Activated CD8-positive, alpha-beta T cell treated with anti-CD3 and anti-CD28 coated beads, Interleukin-2, amount 10 ng/mL, durations not matched to agents 7 days and 5 days (primary cell): ENCODE data around the gene ATCAY. TPM values are rescaled to one million over a fixed set of nuclear protein-coding genes. Genes with fewer than 3 reads are reported as not detected.
"Not testable (repeated sequence)": the region's sequence is repeated elsewhere in the genome, so short reads cannot be mapped to it uniquely, and the experiment has no call there.

ENCODE experiments used
- ATAC-seq: fragments of 150-1000 bp; cut with Tn5 transposase; one replicate; pipeline ENCODE4 v1.10.0; 2021; ENCODE audit warnings: moderate library complexity
- CTCF ChIA-PET: fragments of 350-600 bp; sonication (Branson Sonifier 250); formaldehyde crosslinking; loops from one replicate; lab custom pipeline; 2021; ENCODE audit warnings: antibody characterized with exemption; lab: Charles Lee
- POLR2A ChIA-PET: fragments of 350-600 bp; sonication (Branson Sonifier 250); formaldehyde crosslinking; loops from one replicate; lab custom pipeline; 2021; ENCODE audit warnings: antibody characterized with exemption; lab: Charles Lee
- DNase-seq: peaks from one replicate; pipeline ENCODE4 v3.0.0-alpha.2; 2020
- H3K27ac Mint-ChIP-seq: one replicate; pipeline ENCODE4 v1.8.0; 2021; ENCODE audit warnings: mild to moderate bottlenecking, mixed read lengths
- H3K27me3 Mint-ChIP-seq: one replicate; pipeline ENCODE4 v1.8.0; 2021; ENCODE audit warnings: low read depth, mixed read lengths
- H3K36me3 Mint-ChIP-seq: one replicate; pipeline ENCODE4 v1.8.0; 2021; ENCODE audit warnings: low read depth, mixed read lengths
- H3K4me1 Mint-ChIP-seq: one replicate; pipeline ENCODE4 v1.8.0; 2021; ENCODE audit warnings: low read depth, mixed read lengths
- H3K4me3 Mint-ChIP-seq: one replicate; pipeline ENCODE4 v1.8.0; 2021; ENCODE audit warnings: mild to moderate bottlenecking, mixed read lengths
- H3K9me3 Mint-ChIP-seq: one replicate; pipeline ENCODE4 v1.8.0; 2022; ENCODE audit warnings: mixed read lengths; ENCODE audit not compliant: insufficient read depth
- total RNA-seq, 2 experiments: library from RNA; stranded (reverse); gene quantifications; one replicate each; pipeline ENCODE4 v1.2.3, GENCODE V29; 2021

ATCAY gene
- total RNA-seq, 2 experiments from 2014 or later: not detected

DNA sequence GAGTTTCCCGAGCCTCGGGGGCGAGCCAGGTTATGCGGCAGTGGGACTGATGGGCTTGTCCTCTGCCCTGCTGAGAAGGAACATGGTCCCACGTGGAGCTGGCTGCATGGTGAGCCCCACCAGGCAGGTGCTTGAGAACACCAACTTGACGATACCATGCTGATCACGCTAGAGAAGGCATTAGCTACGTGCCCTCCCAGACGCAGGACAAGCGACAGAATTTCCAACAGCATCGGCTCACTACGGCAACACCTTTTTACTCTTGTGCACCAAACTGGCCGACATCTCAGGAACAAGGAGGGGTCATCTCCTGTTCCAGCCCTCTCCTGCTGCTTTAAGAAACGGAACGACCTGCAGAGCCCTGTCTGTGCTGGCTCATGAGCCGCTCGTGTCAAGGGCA lies 20.0 kb upstream of the ATCAY start:
- Mint-ChIP-seq H3K27ac (no peak overlapping the region), H3K9me3 (no peaks in the 10 kb centered on the region), H3K4me1 (no peaks in the 10 kb centered on the region), H3K36me3 (no peaks in the 10 kb centered on the region), H3K27me3 (no peaks in the 10 kb centered on the region), H3K4me3 (no peak overlapping the region)
- POLR2A ChIA-PET: no interaction called here
- ATAC-seq: no peak
- CTCF ChIA-PET: no interaction called here
- no peak for DNase-seq

DNA sequence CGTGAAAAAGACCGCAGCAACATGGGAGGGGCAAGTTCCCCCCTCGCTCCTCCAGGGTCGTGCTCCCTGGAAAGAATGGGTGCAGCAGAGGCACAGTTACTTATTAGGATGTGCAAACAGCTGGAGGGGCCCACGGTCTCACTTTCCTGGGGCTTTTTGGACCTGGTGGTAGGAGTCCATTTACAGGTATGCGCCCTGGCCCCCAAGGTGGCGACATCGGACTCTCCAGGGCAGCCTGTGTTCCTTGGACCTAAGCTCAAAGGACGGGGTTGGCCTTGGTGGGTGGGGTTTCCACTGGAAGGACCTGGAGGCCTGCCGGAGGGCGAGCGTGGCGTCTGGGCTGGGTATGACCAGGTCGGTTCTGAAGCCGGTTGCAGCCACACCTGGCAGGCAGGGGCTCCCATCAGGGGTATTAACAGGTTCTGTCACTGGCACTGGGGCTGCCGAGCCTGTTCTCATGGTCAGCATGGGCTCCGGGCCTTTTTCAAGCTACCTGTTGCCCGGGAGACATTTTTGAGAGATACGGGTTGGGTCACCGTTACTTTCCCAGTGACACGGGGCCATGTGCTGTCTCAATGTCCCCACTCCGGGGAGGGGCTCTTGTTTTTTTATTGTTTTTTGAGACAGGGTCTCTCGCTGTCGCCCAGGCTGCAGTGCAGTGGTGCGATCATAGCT lies 17.5 kb upstream of the ATCAY start:
- H3K36me3 Mint-ChIP-seq: no peaks in the 10 kb centered on the region
- H3K9me3 Mint-ChIP-seq: no peaks in the 10 kb centered on the region
- ChIA-PET CTCF (interaction anchor here (1.0 kb wide), 1 partner anchor 26 kb away, joined by 3 read pairs; no protein-coding TSS in a partner anchor), POLR2A (no interaction called here)
- peaks cover 16% of the 10 kb centered on the region for H3K27me3 Mint-ChIP-seq
- ATAC-seq: no peak
- H3K4me1 Mint-ChIP-seq: no peaks in the 10 kb centered on the region
- no peak for DNase-seq
- no peak overlapping the region for H3K27ac Mint-ChIP-seq
- H3K4me3 Mint-ChIP-seq: no peak overlapping the region

DNA sequence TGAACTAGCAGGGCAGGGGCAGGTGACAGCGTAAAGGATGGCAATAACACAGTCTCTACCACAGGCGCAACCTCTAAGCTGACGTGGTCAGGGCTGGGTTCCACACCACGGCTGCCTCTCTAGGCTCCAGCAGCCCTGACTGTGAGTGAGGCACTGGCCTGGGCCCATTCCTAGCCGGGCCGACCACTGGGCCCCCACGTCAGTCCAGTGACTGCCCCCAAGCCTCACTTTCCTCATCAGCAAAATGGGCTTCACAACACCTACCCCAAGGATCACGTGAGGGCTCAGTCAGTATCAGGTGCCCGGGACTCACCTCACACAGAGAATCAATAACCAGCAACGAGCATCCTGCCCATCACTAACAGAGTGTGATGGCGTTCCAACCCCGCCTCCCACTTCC lies 16.8 kb upstream of the ATCAY start:
- Mint-ChIP-seq H3K9me3 (no peaks in the 10 kb centered on the region), H3K27me3 (peaks cover 20% of the 10 kb centered on the region), H3K4me3 (no peak overlapping the region), H3K4me1 (no peaks in the 10 kb centered on the region), H3K27ac (no peak overlapping the region), H3K36me3 (no peaks in the 10 kb centered on the region)
- ChIA-PET CTCF (no interaction called here), POLR2A (no interaction called here)
- DNase-seq (no peak), ATAC-seq (no peak)

DNA sequence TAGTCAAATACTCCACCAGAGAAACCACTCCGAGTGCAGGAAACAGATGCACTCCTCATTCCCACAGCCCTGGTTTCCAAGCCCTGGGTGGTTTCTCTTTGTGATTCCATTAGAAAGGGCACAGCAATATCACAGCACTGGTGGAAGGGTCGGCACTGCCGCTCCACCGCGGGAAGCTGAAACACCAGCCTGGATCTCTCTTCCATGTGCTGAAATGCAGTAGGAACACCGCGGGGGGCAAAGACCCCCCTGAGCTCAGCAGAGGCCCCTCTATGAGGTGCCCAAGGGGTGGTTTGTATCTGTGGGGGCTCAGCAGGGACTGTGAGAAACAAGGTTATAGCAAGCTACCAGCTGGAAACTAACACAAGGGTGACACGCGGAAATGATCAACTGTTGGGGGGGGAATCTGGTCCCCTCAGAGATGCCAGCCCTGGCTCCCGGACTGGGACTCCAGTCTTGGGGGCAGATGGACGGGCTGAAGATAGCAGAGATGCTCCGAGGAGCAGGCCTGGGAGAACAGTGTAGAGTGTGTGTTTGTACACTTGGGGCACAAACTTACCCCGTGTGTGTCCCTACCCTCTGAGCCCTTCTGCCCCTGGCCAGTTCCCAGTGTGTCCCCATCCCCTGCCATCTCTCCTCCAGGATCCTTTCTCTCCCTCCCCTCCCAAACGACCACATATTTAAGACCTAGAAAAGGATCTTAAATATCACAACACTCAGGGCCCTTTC lies 13.4 kb upstream of the ATCAY start:
- Mint-ChIP-seq H3K4me1 (peaks cover 6% of the 10 kb centered on the region), H3K9me3 (no peaks in the 10 kb centered on the region), H3K4me3 (no peak overlapping the region), H3K36me3 (no peaks in the 10 kb centered on the region), H3K27me3 (peaks cover 28% of the 10 kb centered on the region), H3K27ac (no peak overlapping the region)
- no peak for ATAC-seq
- CTCF ChIA-PET: no interaction called here
- DNase-seq: no peak
- POLR2A ChIA-PET: no interaction called here

DNA sequence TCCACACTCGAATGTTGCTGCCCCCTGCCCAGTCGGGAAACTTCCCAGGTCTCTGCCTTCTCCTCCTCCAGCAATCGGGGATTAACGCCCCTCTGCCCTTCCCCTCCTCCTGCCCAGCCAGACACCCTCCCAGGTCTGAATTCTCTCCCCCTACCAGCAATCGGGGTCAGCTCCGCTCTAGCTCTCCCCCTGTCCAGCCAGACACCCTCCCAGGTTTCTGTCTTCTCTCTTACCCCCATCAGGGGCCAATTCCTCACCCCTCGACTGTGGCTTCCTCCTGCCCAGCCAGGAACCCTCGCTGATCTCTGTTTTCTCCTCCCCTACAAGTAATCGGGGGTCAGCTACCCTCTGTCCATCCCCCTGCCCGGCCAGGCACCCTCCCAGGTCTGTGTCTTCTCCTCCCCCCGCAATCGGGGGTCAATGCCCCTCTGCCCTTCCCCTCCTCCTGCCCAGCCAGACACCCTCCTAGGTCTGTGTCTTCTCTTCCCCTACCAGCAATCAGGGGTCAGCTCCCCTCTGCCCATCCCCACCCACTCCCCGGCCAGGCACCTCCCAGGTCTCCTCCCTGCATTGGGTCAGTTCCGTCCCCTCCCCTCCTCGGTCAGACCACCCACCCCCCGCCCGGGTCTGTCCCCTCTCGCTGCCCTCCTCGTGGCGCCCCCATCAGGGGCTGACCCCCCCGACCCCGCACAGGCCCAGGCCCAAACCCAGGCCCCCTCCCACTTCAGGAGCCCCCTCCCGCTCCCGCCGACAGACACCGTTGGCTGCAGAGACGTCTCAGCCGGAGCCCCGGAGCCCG lies 12.3 kb upstream of the ATCAY start:
- Mint-ChIP-seq H3K27ac (no peak overlapping the region), H3K36me3 (no peaks in the 10 kb centered on the region), H3K4me1 (peaks cover 6% of the 10 kb centered on the region), H3K27me3 (peaks cover 28% of the 10 kb centered on the region), H3K4me3 (no peak overlapping the region), H3K9me3 (no peaks in the 10 kb centered on the region)
- ChIA-PET POLR2A (no interaction called here), CTCF (no interaction called here)
- ATAC-seq: no peak
- no peak for DNase-seq

DNA sequence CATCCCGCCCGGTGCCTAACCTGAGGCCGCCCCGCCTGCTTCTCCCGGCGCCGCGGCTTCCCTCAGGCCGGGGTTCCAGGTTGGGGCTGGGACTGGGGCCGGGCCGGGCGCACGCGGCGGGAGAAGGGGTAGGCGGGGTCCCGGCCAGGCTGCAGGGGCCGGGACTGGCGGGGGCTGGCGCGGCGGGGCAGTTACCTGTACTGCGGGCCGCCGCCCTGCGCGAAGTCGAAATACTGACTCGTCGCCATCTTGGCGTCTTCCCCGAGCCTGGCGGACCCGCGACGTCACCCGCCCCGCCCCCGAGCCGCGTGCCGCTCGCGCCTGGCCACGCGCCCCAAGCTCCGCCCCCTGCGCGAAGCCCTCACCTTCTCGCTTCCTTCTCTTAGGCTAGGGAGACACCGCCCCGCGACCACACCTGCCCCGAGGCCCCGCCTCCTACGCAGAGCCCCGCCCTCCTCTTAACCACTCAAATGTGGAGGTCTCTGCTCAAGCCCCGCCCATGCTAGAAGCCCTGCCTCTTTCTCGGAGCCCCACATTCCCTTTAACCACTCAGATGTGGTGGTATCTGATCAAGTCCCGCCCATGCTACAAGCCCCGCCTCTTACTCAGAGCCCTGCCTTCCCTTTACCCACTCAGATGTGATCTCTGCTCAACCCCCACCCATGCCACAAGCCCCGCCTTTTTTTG lies 11.6 kb upstream of the ATCAY start, which contains the start of gene ZFR2:
Gene ZFR2 (minus strand): TSS at position 269 of the 687 bp plus-strand sequence. CDS start 21 bp downstream, at position 248.
- POLR2A ChIA-PET: no interaction called here
- no peaks in the 10 kb centered on the region for H3K9me3 Mint-ChIP-seq

DNA sequence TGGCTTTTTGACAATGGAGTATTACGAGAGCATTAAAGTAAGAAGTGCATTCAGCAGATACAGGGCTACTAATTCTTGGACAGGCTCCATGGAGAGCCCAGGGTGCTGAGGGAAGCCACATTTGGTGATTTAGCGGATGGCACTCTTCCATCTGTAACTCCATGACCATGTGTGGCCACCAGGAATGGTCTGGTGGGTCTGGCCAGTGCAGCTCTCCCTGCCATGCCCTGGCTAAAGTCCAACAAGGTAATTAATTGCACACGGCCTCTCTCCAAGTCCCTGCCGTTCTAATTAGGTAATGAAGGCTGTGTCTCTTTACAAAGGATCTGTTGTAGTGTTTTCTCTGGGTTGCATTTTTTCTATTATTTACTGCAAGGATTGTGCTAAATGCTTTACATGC lies 7.3 kb upstream of the ATCAY start:
- Mint-ChIP-seq H3K9me3 (no peaks in the 10 kb centered on the region), H3K27ac (no peak overlapping the region), H3K4me1 (peaks cover 6% of the 10 kb centered on the region), H3K4me3 (no peak overlapping the region), H3K27me3 (peaks cover 10% of the 10 kb centered on the region), H3K36me3 (no peaks in the 10 kb centered on the region)
- DNase-seq: no peak
- ATAC-seq: no peak
- ChIA-PET POLR2A (no interaction called here), CTCF (no interaction called here)

More for the DNA sequence above, 11.6 kb upstream of the ATCAY start, which contains the start of gene ZFR2:
- CTCF ChIA-PET: no interaction called here
- Mint-ChIP-seq H3K36me3 (no peaks in the 10 kb centered on the region), H3K27ac (no peak within 1 kb of the TSS), H3K4me1 (peaks cover 6% of the 10 kb centered on the region), H3K27me3 (peaks cover 28% of the 10 kb centered on the region), H3K4me3 (no peak within 1 kb of the TSS)
- peak; percentile 36 for DNase-seq
- ATAC-seq: peak; percentile 55

DNA sequence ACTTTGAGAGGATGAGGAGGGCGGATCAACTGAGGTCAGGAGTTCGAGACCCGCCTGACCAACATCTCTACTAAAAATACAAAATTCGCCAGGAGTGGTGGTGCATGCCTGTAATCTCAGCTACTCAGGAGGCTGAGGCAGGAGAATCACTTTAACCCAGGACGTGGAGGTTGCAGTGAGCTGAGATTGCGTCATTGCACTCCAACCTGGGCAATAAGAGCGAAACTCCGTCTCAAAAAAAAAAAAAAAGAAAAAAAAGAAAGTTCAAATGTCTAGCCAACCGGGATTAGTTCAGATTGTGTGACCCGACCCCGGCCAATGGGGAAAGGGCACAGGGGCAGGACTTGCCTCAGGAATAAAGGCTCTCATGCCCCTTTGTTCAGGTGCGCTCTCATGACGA lies 5.8 kb upstream of the ATCAY start:
- H3K4me3 Mint-ChIP-seq, CTCF ChIA-PET, DNase-seq, H3K4me1 Mint-ChIP-seq, H3K36me3 Mint-ChIP-seq, H3K27me3 Mint-ChIP-seq, H3K27ac Mint-ChIP-seq, POLR2A ChIA-PET, H3K9me3 Mint-ChIP-seq, ATAC-seq: not testable (repeated sequence)

- ChIA-PET CTCF (no interaction called here), POLR2A (no interaction called here)
- no peak for DNase-seq
These were observed 829 bp upstream of the ATCAY start for GRCh38 chr19:3879656-3880055.

DNA sequence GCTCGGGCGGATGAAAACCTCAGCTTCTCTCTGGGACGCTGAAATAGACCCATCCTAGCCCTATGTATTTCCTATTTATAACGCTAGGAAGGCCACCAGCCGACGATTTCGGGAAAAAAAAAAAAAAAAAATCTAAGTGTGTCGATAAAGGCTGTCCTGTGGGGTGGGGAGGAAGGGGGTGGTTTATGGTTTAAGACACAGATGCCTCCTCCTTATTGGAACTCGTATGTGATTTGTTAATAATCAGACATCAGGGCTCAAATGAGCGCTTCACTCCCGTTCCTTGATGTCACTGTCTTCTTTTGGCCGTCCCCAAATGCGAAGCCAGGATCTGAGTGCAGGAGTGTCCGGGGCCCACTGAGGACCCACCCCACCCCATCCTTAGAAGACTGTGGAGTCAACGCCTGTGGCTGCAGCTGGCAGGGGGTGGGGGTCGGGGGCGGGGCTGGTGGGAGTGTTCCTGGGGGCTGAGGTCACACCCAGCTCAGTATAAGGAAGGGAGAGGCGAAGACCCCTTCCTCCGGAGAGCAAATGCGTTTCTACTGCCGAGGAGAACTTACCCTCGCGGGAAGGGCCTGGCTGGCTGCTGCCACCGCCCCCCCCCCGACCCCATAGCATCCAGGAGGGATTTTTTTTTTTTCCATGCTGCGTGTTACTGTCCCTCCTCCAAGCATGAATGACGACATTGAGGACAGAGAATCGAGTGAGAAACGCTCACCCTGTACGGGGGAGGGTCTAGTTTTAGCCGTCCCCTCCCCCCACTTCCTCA lies 971 bp downstream of the ATCAY start:
- no peak overlapping the region for H3K27ac Mint-ChIP-seq
- DNase-seq: no peak
- no peak overlapping the region for H3K4me3 Mint-ChIP-seq
- no peaks in the 10 kb centered on the region for H3K36me3 Mint-ChIP-seq
- no peaks in the 10 kb centered on the region for H3K9me3 Mint-ChIP-seq
- peaks cover 23% of the 10 kb centered on the region for H3K27me3 Mint-ChIP-seq
- ChIA-PET CTCF (no interaction called here), POLR2A (no interaction called here)
- ATAC-seq: no peak
- H3K4me1 Mint-ChIP-seq: peaks cover 5% of the 10 kb centered on the region

More at GRCh38 chr19:3879656-3880055, 829 bp upstream of the ATCAY start:
- Mint-ChIP-seq H3K9me3 (no peaks in the 10 kb centered on the region), H3K27ac (no peak overlapping the region), H3K4me3 (no peak overlapping the region), H3K4me1 (peaks cover 5% of the 10 kb centered on the region), H3K36me3 (no peaks in the 10 kb centered on the region), H3K27me3 (peaks cover 23% of the 10 kb centered on the region)
- no peak for ATAC-seq

DNA sequence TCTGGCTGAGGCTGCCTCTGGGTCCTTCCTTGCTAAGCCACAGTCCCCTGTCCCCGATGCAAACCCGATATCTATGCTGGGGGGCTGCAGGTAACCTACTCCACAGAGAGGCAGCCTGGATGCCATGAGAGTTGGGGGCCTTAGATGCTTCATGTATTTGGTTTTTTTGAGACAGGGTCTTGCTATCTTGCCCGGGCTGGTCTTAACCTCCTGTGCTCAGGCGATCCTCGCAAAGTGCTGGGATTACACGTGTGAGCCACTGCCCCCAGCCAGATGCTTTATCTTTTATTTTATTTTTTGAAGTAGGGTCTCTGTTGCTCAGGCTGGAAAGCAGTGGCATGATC lies 1.5 kb downstream of the ATCAY start:
- DNase-seq (no peak), ATAC-seq (no peak)
- CTCF ChIA-PET: no interaction called here
- Mint-ChIP-seq H3K4me3 (no peak overlapping the region), H3K9me3 (no peaks in the 10 kb centered on the region), H3K36me3 (no peaks in the 10 kb centered on the region), H3K27ac (no peak overlapping the region), H3K27me3 (peaks cover 23% of the 10 kb centered on the region), H3K4me1 (peaks cover 5% of the 10 kb centered on the region)
- POLR2A ChIA-PET: no interaction called here
